ENCODE data around the gene KAZN.

Gene KAZN

DNA sequence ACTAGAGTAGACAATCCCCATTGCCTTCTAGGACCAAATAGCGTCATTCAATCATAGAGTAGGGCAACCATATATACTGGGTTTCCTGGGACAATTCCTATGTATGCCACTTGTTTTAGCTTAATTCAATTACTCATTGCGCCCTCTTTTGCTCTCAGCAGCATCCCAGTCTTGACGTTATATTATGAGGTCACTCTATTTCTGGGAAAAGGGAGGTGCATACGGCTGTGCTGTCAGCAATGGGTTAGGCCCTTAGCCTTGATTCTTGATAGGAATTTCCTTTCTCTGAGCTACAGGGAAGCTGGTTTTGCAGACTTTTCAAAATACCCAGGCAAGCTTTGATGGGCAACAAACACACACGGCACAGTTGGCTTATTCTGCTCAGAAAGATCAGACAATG lies 4.4 kb upstream of the KAZN start:
- no peaks in the 10 kb centered on the region; the same call in 1 of the 2 replicates for H3K27me3 ChIP-seq (ENCODE audit: insufficient read depth, low read length)
- H3K9ac ChIP-seq (ENCODE audit: low read length) = no peak overlapping the region
- no peak overlapping the region for H3K27ac ChIP-seq (ENCODE audit: low read depth, low read length, poor library complexity, severe bottlenecking)
- H3K9me2 ChIP-seq (ENCODE audit: low read depth, low read length) = no peaks in the 10 kb centered on the region
- no peak overlapping the region for H2AFZ ChIP-seq (ENCODE audit: low read length)
- H3K79me2 ChIP-seq (ENCODE audit: insufficient read depth, low read length) = no peaks in the 10 kb centered on the region
- H4K20me1 ChIP-seq (ENCODE audit: insufficient read depth, low read length) = no peaks in the 10 kb centered on the region
- H3K36me3 ChIP-seq (ENCODE audit: insufficient read depth, low read length) = no peaks in the 10 kb centered on the region
- no peak overlapping the region for H3K4me3 ChIP-seq (ENCODE audit: low read depth, low read length, poor library complexity, severe bottlenecking)
- no peaks in the 10 kb centered on the region for H3F3A ChIP-seq (ENCODE audit: insufficient read depth, low read length)
- no peak for TF ChIP-seq EZH2 (IDR thresholded peaks at IDR 0.05; ENCODE audit: borderline replicate concordance, low read length)
- TF ChIP-seq, protein P1, sequence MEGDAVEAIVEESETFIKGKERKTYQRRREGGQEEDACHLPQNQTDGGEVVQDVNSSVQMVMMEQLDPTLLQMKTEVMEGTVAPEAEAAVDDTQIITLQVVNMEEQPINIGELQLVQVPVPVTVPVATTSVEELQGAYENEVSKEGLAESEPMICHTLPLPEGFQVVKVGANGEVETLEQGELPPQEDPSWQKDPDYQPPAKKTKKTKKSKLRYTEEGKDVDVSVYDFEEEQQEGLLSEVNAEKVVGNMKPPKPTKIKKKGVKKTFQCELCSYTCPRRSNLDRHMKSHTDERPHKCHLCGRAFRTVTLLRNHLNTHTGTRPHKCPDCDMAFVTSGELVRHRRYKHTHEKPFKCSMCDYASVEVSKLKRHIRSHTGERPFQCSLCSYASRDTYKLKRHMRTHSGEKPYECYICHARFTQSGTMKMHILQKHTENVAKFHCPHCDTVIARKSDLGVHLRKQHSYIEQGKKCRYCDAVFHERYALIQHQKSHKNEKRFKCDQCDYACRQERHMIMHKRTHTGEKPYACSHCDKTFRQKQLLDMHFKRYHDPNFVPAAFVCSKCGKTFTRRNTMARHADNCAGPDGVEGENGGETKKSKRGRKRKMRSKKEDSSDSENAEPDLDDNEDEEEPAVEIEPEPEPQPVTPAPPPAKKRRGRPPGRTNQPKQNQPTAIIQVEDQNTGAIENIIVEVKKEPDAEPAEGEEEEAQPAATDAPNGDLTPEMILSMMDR (IDR thresholded peaks at IDR 0.05; ENCODE audit: low read length) = no peak
- no peak overlapping the region for H3K4me2 ChIP-seq (ENCODE audit: low read length)
- H3K4me1 ChIP-seq (ENCODE audit: insufficient read depth, low read length, severe bottlenecking) = no peaks in the 10 kb centered on the region
- no peaks in the 10 kb centered on the region for H3K9me3 ChIP-seq (ENCODE audit: low read length)

DNA sequence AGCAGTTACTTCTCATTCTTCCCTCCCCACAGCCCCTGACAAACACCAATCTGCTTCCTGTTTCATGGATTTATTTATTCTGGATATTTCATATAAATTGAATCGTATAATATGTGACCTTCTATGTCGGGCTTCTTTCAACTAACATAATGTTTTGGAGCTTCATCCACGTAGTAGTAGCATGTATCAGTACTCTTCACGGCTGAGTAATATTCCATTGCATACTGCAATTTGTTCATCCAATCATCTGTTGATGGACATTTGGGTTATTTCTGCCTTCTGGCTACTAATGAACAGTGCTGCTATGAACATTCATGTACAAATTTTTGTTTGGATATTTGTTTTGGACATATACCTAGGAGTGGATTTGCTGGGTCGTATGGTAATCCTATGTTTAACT lies 1.9 kb upstream of the KAZN start:
- TF ChIP-seq, protein P1 (IDR thresholded peaks at IDR 0.05; ENCODE audit: low read length) = no peak
- TF ChIP-seq EZH2 (IDR thresholded peaks at IDR 0.05; ENCODE audit: borderline replicate concordance, low read length) = no peak

DNA sequence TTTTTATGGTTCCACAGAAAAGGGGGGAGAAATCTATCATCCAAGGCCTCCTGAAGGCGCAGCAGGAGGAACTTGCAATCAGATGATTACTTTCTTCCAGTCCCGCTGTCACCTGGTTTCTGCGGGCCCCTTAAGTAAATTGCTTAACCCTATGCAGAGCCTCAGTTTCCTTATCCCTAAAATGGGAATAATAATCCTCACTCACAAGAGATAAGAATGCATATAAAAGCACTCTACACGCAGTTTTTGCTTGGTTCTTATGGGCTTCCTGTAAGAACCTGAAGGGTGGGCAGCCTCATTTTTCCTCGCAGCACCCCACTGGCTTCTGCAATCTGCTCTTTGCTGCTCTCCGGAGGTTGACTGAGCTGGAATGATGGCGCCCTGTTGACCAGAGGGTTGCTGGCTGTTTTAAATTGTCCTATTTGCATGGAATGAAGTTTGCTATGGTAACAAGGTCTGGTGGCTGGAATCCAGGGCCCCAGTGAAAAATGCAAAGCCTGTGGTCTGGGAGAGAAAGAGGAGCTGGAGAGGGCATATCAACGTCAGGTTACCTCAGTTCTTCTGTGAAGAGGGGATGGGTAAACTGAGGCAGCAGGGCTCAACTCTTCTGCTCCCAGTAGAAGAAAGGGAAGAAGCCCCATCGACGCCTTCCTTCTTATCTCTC lies 1.0 kb upstream of the KAZN start:
- peaks cover 4% of the 10 kb centered on the region; the same call in 1 of the 2 replicates for H3K27me3 ChIP-seq (ENCODE audit: insufficient read depth, low read length)
- H3K9me2 ChIP-seq (ENCODE audit: low read depth, low read length) = no peaks in the 10 kb centered on the region
- no peak overlapping the region for H3K27ac ChIP-seq (ENCODE audit: low read depth, low read length, poor library complexity, severe bottlenecking)
- H3K4me2 ChIP-seq (ENCODE audit: low read length) = no peak overlapping the region
- H3K4me1 ChIP-seq (ENCODE audit: insufficient read depth, low read length, severe bottlenecking) = no peaks in the 10 kb centered on the region
- H3K9ac ChIP-seq (ENCODE audit: low read length) = no peak overlapping the region
- no peaks in the 10 kb centered on the region for H4K20me1 ChIP-seq (ENCODE audit: insufficient read depth, low read length)
- no peak overlapping the region for H3K4me3 ChIP-seq (ENCODE audit: low read depth, low read length, poor library complexity, severe bottlenecking)
- no peaks in the 10 kb centered on the region for H3K9me3 ChIP-seq (ENCODE audit: low read length)
- no peaks in the 10 kb centered on the region for H3F3A ChIP-seq (ENCODE audit: insufficient read depth, low read length)
- no peaks in the 10 kb centered on the region for H3K79me2 ChIP-seq (ENCODE audit: insufficient read depth, low read length)
- no peak for TF ChIP-seq EZH2 (IDR thresholded peaks at IDR 0.05; ENCODE audit: borderline replicate concordance, low read length)
- TF ChIP-seq, protein P1 (IDR thresholded peaks at IDR 0.05; ENCODE audit: low read length) = no peak
- no peak overlapping the region for H2AFZ ChIP-seq (ENCODE audit: low read length)
- no peaks in the 10 kb centered on the region for H3K36me3 ChIP-seq (ENCODE audit: insufficient read depth, low read length)

More for the DNA sequence above, 1.9 kb upstream of the KAZN start:
- Histone ChIP-seq H3K4me2 (ENCODE audit: low read length) (no peak overlapping the region), H3K27ac (ENCODE audit: low read depth, low read length, poor library complexity, severe bottlenecking) (no peak overlapping the region), H4K20me1 (ENCODE audit: insufficient read depth, low read length) (no peaks in the 10 kb centered on the region), H2AFZ (ENCODE audit: low read length) (no peak overlapping the region), H3K4me1 (ENCODE audit: insufficient read depth, low read length, severe bottlenecking) (no peaks in the 10 kb centered on the region), H3K4me3 (ENCODE audit: low read depth, low read length, poor library complexity, severe bottlenecking) (no peak overlapping the region), H3K9me2 (ENCODE audit: low read depth, low read length) (no peaks in the 10 kb centered on the region), H3F3A (ENCODE audit: insufficient read depth, low read length) (no peaks in the 10 kb centered on the region), H3K9ac (ENCODE audit: low read length) (no peak overlapping the region), H3K36me3 (ENCODE audit: insufficient read depth, low read length) (no peaks in the 10 kb centered on the region), H3K9me3 (ENCODE audit: low read length) (no peaks in the 10 kb centered on the region), H3K27me3 (ENCODE audit: insufficient read depth, low read length) (peaks cover 4% of the 10 kb centered on the region; the same call in 1 of the 2 replicates), H3K79me2 (ENCODE audit: insufficient read depth, low read length) (no peaks in the 10 kb centered on the region)
